ENCODE measurements around the gene TBK1.

Gene TBK1

GRCh38 chr12:64500394-64500793 lies 48.5 kb downstream of the TBK1 start:
- TF ChIP-seq CTCF (IDR thresholded peaks at IDR 0.05; ENCODE audit: low read depth, low read length, missing control alignments): no peak
- no peak overlapping the region for H3K4me3 ChIP-seq (replicated peaks; ENCODE audit: low read depth, low read length)
- no peak for DNase-seq (ENCODE audit: extremely low read depth, low read depth)

- no peak for TF ChIP-seq CTCF (IDR thresholded peaks at IDR 0.05; ENCODE audit: low read depth, low read length, missing control alignments)
- H3K4me3 ChIP-seq (replicated peaks; ENCODE audit: low read depth, low read length): no peak overlapping the region
- DNase-seq (ENCODE audit: extremely low read depth, low read depth): no peak
These were observed 49.6 kb downstream of the TBK1 start for GRCh38 chr12:64501486-64501885.

- H3K4me3 ChIP-seq (replicated peaks; ENCODE audit: low read depth, low read length): no peak overlapping the region
- TF ChIP-seq CTCF (IDR thresholded peaks at IDR 0.05; ENCODE audit: low read depth, low read length, missing control alignments): no peak
- no peak for DNase-seq (ENCODE audit: extremely low read depth, low read depth)
These were observed 55.0 kb downstream of the TBK1 start for GRCh38 chr12:64506955-64507354.

GRCh38 chr12:64510667-64511066 lies 58.7 kb downstream of the TBK1 start:
- DNase-seq (ENCODE audit: extremely low read depth, low read depth): no peak
- TF ChIP-seq CTCF (IDR thresholded peaks at IDR 0.05; ENCODE audit: low read depth, low read length, missing control alignments): no peak
- H3K4me3 ChIP-seq (replicated peaks; ENCODE audit: low read depth, low read length): no peak overlapping the region

- no peak overlapping the region for H3K4me3 ChIP-seq (replicated peaks; ENCODE audit: low read depth, low read length)
- no peak for TF ChIP-seq CTCF (IDR thresholded peaks at IDR 0.05; ENCODE audit: low read depth, low read length, missing control alignments)
- DNase-seq (ENCODE audit: extremely low read depth, low read depth): no peak
These were observed 66.5 kb downstream of the TBK1 start for GRCh38 chr12:64518396-64518795.

GRCh38 chr12:64521833-64522232 lies 69.9 kb downstream of the TBK1 start:
- no peak overlapping the region for H3K4me3 ChIP-seq (replicated peaks; ENCODE audit: low read depth, low read length)
- TF ChIP-seq CTCF (IDR thresholded peaks at IDR 0.05; ENCODE audit: low read depth, low read length, missing control alignments): no peak
- DNase-seq (ENCODE audit: extremely low read depth, low read depth): no peak

- peak; percentile 72 for DNase-seq (ENCODE audit: extremely low read depth, low read depth)
- H3K4me3 ChIP-seq (replicated peaks; ENCODE audit: low read depth, low read length): no peak overlapping the region
- TF ChIP-seq CTCF (IDR thresholded peaks at IDR 0.05; ENCODE audit: low read depth, low read length, missing control alignments): no peak
These were observed 70.4 kb downstream of the TBK1 start for GRCh38 chr12:64522316-64522715.

All from HFF-Myc (cell line).